HepG2 (cell line): ENCODE results near the gene GORASP2. TPM values are rescaled to one million over a fixed set of nuclear protein-coding genes. Genes with fewer than 3 reads are reported as not detected.

Experiments used
- DNMT1 ChIP-seq: sonication (generic); formaldehyde crosslinking; IDR thresholded peaks from 2 replicates; pipeline ENCODE4 v1.5.1; 2020; ENCODE audit warnings: mild to moderate bottlenecking, missing genetic modification reagents
- FOXO4 ChIP-seq: sonication (generic); formaldehyde crosslinking; conservative IDR thresholded peaks from 2 replicates; pipeline ENCODE4 v1.8.1; 2023; ENCODE audit warnings: missing genetic modification reagents
- HNRNPL ChIP-seq: fragments of 200-400 bp; formaldehyde crosslinking; IDR thresholded peaks from 2 replicates; pipeline ENCODE4 v1.6.1; 2017; ENCODE audit warnings: mild to moderate bottlenecking, low read depth, low read length
- SIN3B ChIP-seq: fragments of 150-350 bp; IDR thresholded peaks from 2 replicates; pipeline ENCODE4 v1.6.1; 2014; ENCODE audit warnings: low read length
- SMAD9 ChIP-seq: sonication (generic); formaldehyde crosslinking; IDR thresholded peaks from 2 replicates; pipeline ENCODE4 v1.5.1; 2020; ENCODE audit warnings: mild to moderate bottlenecking, missing genetic modification reagents
- SOX5 ChIP-seq: IDR thresholded peaks from 2 replicates; pipeline ENCODE4 v1.6.1; 2016; ENCODE audit warnings: borderline replicate concordance
- STAT5B ChIP-seq: sonication (generic); formaldehyde crosslinking; IDR thresholded peaks from 2 replicates; pipeline ENCODE4 v1.4.0; 2020; ENCODE audit warnings: missing genetic modification reagents
- TFAP4 ChIP-seq: sonication (generic); IDR thresholded peaks from 2 replicates; pipeline ENCODE4 v1.6.1; 2016; ENCODE audit warnings: low read depth, borderline replicate concordance
- WIZ ChIP-seq: sonication (generic); formaldehyde crosslinking; IDR thresholded peaks from 2 replicates; pipeline ENCODE4 v1.5.1; 2020; ENCODE audit warnings: mild to moderate bottlenecking, missing genetic modification reagents
- ZBTB26 ChIP-seq: IDR thresholded peaks from 2 replicates; pipeline ENCODE4 v1.6.1; 2016; ENCODE audit warnings: missing compliant biosample characterization, missing genetic modification reagents, borderline replicate concordance
- ZBTB34 ChIP-seq: sonication (generic); formaldehyde crosslinking; IDR thresholded peaks from 2 replicates; pipeline ENCODE4 v1.8.0; 2022; ENCODE audit warnings: mild to moderate bottlenecking, missing genetic modification reagents
- ZNF274 ChIP-seq: sonication (generic); formaldehyde crosslinking; IDR thresholded peaks from 2 replicates; pipeline ENCODE4 v1.5.1; 2020; ENCODE audit warnings: mild to moderate bottlenecking, missing genetic modification reagents
- ZNF556 ChIP-seq: sonication (generic); formaldehyde crosslinking; IDR thresholded peaks from 2 replicates; pipeline ENCODE4 v1.4.0; 2020; ENCODE audit warnings: mild to moderate bottlenecking, missing genetic modification reagents, borderline replicate concordance
- ZNF569 ChIP-seq: sonication (generic); formaldehyde crosslinking; IDR thresholded peaks from 2 replicates; pipeline ENCODE4 v1.5.0; 2020; ENCODE audit warnings: mild to moderate bottlenecking, missing genetic modification reagents, moderate library complexity, borderline replicate concordance
- ZNF572 ChIP-seq: sonication (generic); formaldehyde crosslinking; IDR thresholded peaks from 2 replicates; pipeline ENCODE4 v1.5.1; 2020; ENCODE audit warnings: mild to moderate bottlenecking, missing genetic modification reagents
- ZNF614 ChIP-seq: IDR thresholded peaks from 2 replicates; pipeline ENCODE4 v1.6.1; 2018; ENCODE audit warnings: missing biosample characterization, missing genetic modification reagents, inconsistent platforms, borderline replicate concordance
- ZNF687 ChIP-seq: sonication (generic); formaldehyde crosslinking; IDR thresholded peaks from 2 replicates; pipeline ENCODE4 v1.5.1; 2020; ENCODE audit warnings: mild to moderate bottlenecking, missing genetic modification reagents, moderate library complexity
- ZNF709 ChIP-seq: sonication (generic); formaldehyde crosslinking; IDR thresholded peaks from 2 replicates; pipeline ENCODE4 v1.5.0; 2020; ENCODE audit warnings: mild to moderate bottlenecking, missing genetic modification reagents
- ZNF776 ChIP-seq: sonication (generic); formaldehyde crosslinking; IDR thresholded peaks from 2 replicates; pipeline ENCODE4 v1.4.0; 2020; ENCODE audit warnings: mild to moderate bottlenecking, missing genetic modification reagents
- ZSCAN22 ChIP-seq: sonication (generic); formaldehyde crosslinking; IDR thresholded peaks from 2 replicates; pipeline ENCODE4 v1.4.0; 2020; ENCODE audit warnings: mild to moderate bottlenecking, missing genetic modification reagents
- polyA plus RNA-seq, 8 experiments: library from polyadenylated mRNA; depleted of rRNA in 3 of 8; stranded (reverse) in 7 of 8; unstranded in 1 of 8; fragments of >200 nt; fragmentation: Illumina TruSeq in 4 of 8; extraction: Trizol in 4 of 8; gene quantifications; 2 replicates each; pipeline versions ENCODE4 v1.2.1 to v1.2.3, GENCODE V29; 2011 to 2016; ENCODE audit warnings: low read depth in 4 of 8, missing spikeins in 1 of 8, mixed read lengths in 1 of 8; ENCODE audit not compliant: insufficient read depth in 1 of 8
- total RNA-seq, 5 experiments: library from RNA; depleted of rRNA; stranded (reverse); fragments of >200 nt; fragmentation: Illumina TruSeq; extraction: Trizol; gene quantifications; 2 replicates each; pipeline ENCODE4 v1.2.3, GENCODE V29; 2016; ENCODE audit warnings: low read depth in 1 of 5

Gene GORASP2
- total and polyA plus RNA-seq, 2 of the 13 experiments (the other 11 are each of a cell fraction or from before 2014, with no cell fraction given): 103 to 239 TPM

- 0 out of 2 replicates have a peak, but pooled peaks have one; percentile 27 for TF ChIP-seq ZBTB34 (CRISPR knock-in tag)
- 0 out of 2 replicates have a peak, but pooled peaks have one; percentile 32 for TF ChIP-seq DNMT1 (CRISPR knock-in tag)
- TF ChIP-seq ZNF687 (CRISPR knock-in tag): peak; percentile 87
- no peak for TF ChIP-seq SIN3B
- peak; percentile 96 for TF ChIP-seq HNRNPL
- no peak for TF ChIP-seq ZNF274
- no peak for TF ChIP-seq STAT5B
- 0 out of 2 replicates have a peak, but pooled peaks have one; percentile 60 for TF ChIP-seq FOXO4 (CRISPR knock-in tag)
- TF ChIP-seq SMAD9: no peak
- no peak for TF ChIP-seq ZBTB26 (CRISPR knock-in tag)
- TF ChIP-seq SOX5: 0 out of 2 replicates have a peak, but pooled peaks have one; percentile 12
- peak; percentile 43; the same call in 1 of the 2 replicates for TF ChIP-seq ZSCAN22 (CRISPR knock-in tag)
- TF ChIP-seq ZNF776: no peak
- 0 out of 2 replicates have a peak, but pooled peaks have one; percentile 33 for TF ChIP-seq ZNF556 (CRISPR knock-in tag)
- peak; percentile 6; the same call in 1 of the 2 replicates for TF ChIP-seq ZNF709 (CRISPR knock-in tag)
- TF ChIP-seq ZNF569 (CRISPR knock-in tag): no peak
- TF ChIP-seq WIZ (CRISPR knock-in tag): peak; percentile 67; the same call in 1 of the 2 replicates
- TF ChIP-seq ZNF572 (CRISPR knock-in tag): 0 out of 2 replicates have a peak, but pooled peaks have one; percentile 55
- TF ChIP-seq ZNF614: no peak
- no peak for TF ChIP-seq TFAP4
Measured at GRCh38 chr2:170975127-170975942, 46.3 kb downstream of the GORASP2 start (continued).
